Hepatic stellate cell (primary cell): ENCODE measurements around the gene GRIP1.

Experiments
- DNase-seq: peaks from one replicate; pipeline ENCODE4 v3.0.0; 2011; ENCODE audit warnings: low spot score

Gene GRIP1

GRCh38 chr12:66446276-66446675 is 232.6 kb downstream of the GRIP1 start:
- DNase-seq, result no peak

- no peak for DNase-seq
Observed at GRCh38 chr12:66441905-66442559, 236.8 kb downstream of the GRIP1 start.

GRCh38 chr12:66438601-66439000 is 240.3 kb downstream of the GRIP1 start:
- DNase-seq, result no peak

GRCh38 chr12:66430106-66430505 is 248.8 kb downstream of the GRIP1 start:
- DNase-seq, result no peak

- no peak for DNase-seq
Observed at GRCh38 chr12:66428870-66429269, 250.0 kb downstream of the GRIP1 start.

GRCh38 chr12:66428261-66428660 is 250.6 kb downstream of the GRIP1 start:
- no peak for DNase-seq

- DNase-seq, result no peak
Observed at GRCh38 chr12:66426696-66427095, 252.2 kb downstream of the GRIP1 start.

- no peak for DNase-seq
Observed at GRCh38 chr12:66423266-66423665, 255.6 kb downstream of the GRIP1 start.

GRCh38 chr12:66418908-66419307 is 260.0 kb downstream of the GRIP1 start:
- no peak for DNase-seq

- no peak for DNase-seq
Observed at GRCh38 chr12:66417217-66417616, 261.7 kb downstream of the GRIP1 start.

- no peak for DNase-seq
Observed at GRCh38 chr12:66409195-66409871, 269.5 kb downstream of the GRIP1 start.

GRCh38 chr12:66405395-66405794 is 273.5 kb downstream of the GRIP1 start:
- DNase-seq, result peak; percentile 26

- DNase-seq, result no peak
Observed at GRCh38 chr12:66403746-66404145, 275.1 kb downstream of the GRIP1 start.

GRCh38 chr12:66399911-66400306 is 279.0 kb downstream of the GRIP1 start:
- DNase-seq, result no peak

- DNase-seq, result no peak
Observed at GRCh38 chr12:66398931-66399910, 279.7 kb downstream of the GRIP1 start.

GRCh38 chr12:66397574-66398290 is 281.1 kb downstream of the GRIP1 start:
- DNase-seq, result no peak

GRCh38 chr12:66393890-66394289 is 285.0 kb downstream of the GRIP1 start:
- DNase-seq, result no peak

GRCh38 chr12:66392266-66392915 is 286.5 kb downstream of the GRIP1 start:
- DNase-seq, result no peak

- no peak for DNase-seq
Observed at GRCh38 chr12:66388517-66388916, 290.4 kb downstream of the GRIP1 start.

GRCh38 chr12:66387117-66387516 is 291.8 kb downstream of the GRIP1 start:
- DNase-seq, result no peak

GRCh38 chr12:66380769-66381535 is 297.9 kb downstream of the GRIP1 start:
- no peak for DNase-seq
